Stimulated activated CD8-positive, alpha-beta memory T cell treated with anti-CD3 and anti-CD28 coated beads, Interleukin-4, amount 100 ng/mL, for 48 hours (primary cell): ENCODE data around the gene SCAMP3.
"Not testable (repeated sequence)": the region's sequence is repeated elsewhere in the genome, so short reads cannot be mapped to it uniquely, and the experiment has no call there.

ENCODE experiments used
- DNase-seq: peaks from one replicate; pipeline ENCODE4 v3.0.0-alpha.2; 2020

Gene SCAMP3

DNA sequence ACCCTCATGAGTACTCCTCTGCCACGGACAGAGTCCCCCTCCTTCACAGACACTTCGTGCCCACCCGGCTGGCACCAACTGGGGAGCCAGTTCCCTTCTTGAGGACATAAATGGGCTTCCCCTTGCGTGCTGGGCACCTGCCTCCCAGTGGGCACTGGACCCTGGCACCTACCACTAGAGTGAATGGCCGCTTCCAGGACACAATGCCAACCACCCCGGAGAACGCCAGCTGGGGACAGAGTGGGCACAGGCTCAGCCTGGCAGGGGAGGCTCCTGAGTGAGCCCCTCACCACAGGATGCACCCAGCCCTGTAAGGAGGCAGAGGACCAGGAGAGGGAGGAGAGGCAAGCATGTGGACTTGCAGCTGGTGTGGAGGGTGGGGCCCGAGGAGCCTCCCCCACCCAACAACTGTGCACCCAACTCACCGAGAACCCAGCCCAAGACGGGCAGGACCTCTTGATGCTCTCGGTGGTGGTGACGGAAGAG, 7.9 kb downstream of the SCAMP3 start:
- DNase-seq, result no peak

- no peak for DNase-seq
These were observed 8.4 kb downstream of the SCAMP3 start for GRCh38 chr1:155253797-155254196.

DNA sequence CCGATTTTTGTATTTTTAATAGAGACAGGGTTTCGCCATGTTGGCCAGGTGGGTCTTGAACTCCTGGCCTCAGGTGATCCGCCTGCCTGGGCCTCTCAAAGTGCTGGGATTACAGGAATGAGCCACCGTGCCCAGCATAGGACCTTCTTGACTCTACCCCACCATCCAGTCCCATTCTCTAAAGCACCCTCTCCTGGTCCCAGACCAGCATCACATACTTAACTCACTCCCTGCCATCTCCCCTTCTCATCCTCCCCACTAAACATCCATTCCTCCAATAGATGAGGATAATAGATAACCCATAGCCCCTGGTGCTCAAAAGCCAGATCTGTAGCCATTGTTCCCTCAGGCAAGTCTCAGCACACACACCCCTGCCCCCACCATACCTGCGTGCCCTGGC, 9.0 kb downstream of the SCAMP3 start:
- DNase-seq, result no peak

DNA sequence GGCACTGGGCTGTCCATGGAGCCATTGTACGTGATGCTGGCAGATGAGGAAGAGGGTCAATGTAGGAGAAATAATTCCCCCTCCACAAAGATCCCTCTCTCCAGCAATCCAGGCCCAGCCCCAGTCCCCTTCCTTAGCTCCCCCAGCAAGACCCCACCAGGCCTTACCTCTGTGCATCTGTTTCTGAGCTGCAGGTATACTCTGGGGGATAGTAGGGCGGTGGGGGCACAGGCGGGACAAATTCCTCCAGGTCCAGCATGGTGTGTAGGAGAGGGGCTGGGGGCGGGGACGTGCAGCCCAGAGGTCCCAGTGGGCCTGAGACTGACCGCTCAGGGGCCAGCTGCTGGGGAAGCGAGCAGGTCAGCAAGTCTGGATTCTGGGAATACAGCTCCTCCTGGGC, 10.6 kb downstream of the SCAMP3 start:
- DNase-seq, result no peak

DNA sequence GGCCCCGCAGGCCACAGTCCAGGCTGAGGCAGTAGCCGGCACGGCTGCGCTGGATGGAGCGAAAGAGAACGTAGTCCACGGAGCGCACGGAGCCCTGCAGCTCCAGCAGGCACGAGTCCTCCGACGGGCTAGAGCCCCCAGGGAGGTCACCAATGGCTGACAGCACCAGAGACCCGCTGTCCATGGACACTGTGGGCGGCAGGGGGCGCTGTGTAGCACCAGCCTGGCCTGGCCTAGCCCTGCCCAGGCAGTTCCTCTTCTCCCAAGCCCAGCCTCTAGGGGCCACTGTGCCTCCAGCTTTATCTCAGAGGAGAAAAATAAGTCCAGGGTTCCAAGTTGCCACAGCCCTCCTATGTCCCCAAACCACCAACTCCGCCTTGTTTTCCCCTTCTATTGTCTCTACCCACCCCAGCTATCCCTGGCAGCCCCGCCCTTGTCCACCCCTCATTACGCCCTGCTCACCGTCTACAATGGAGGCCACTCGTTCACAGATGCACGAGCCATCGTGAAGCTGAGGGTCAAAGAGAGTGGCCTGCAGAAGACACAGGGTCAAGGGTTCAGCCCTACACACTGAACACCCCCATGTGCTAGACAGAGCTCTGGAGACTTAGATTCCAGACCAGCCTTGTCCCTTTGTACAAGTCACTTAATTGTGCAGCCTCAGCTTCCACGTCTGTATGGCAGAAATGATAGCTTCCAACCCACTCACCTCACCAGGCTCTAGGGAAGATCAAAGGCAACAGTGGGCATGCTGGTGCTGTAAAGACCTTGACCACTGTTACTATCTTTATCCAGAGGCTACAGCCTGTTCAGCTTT, 11.3 kb downstream of the SCAMP3 start:
- peak; percentile 99 for DNase-seq

DNA sequence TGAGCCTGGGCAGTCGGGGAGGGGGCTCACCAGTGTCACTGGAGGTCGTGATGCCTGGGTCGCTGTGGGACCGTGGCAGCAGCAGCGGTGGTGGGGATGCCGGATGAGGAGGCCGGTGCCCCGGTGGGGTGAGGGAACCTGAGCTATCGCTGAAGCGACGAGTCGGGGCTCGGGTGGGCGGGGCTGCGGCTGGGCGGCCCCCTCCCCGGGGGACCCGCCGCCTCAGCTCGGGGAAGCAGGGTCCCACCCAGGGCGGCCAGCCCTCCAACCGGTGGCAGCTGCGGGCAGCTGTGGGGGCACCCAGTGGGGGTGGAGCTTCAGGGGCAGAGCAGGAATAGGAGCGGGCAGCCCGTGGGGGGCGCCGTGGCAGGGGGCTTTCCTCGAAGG, 11.9 kb downstream of the SCAMP3 start:
- no peak for DNase-seq

DNA sequence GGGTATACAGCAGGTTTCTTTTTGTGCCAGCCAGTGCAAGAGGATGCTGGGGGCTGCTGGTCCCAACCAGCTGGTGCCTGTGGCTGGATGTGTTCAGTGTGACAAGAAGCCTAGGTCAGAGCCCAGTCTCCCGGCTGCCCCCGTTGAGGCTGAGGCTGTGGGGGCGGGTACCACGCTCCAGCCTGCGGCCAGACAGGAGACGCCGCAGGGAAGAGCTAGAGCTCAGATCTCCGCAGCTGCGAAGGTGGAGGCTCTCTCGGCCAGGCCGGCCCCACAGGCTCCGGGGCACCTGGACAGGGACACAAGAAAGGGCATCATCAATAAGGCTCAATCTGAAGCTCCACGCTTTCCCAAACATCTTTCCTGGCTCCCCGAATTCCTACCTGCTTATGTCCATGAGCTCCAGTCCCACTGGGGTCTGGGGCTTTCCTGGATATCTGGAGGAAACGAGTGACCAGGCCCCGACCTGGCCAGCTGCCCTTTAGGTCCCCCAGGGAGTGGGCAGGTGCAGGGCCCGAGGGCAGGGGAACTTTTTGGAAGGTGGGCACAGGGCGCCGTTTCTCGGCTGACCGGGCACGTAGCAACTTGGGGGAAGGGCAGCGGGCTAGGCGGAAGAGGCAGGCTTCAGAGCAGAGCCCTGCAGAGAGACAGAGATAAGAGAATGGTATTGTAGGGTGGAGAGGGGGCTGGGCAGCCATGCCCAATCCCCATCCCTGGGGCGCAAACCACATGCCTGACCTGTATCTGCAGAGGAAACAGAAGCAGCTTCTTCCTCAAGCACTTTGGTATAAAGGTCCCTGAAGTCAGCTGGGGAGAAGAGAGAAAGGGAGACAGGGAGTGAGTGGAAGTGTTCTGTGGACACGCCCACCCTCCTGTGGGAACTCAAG, 14.2 kb downstream of the SCAMP3 start:
- DNase-seq, result no peak

DNA sequence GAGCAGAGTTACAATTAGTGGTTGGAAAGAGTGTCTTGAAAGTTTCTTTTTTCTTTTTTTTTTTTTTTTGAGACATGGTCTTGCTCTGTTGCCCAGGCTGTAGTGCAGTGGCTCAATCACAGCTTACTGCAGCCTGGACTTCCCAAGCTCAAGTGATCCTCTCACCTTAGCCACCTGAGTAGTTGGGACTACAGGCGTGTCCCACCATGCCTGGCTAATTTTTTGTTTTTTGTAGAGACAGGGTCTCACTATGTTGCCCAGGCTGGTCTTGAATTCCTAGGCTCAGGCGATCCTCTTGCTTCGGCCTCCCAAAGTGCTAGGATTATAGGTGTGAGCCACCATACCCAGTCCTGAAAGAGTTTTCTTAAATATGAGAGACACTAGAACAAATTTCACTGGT, 15.4 kb downstream of the SCAMP3 start:
- not testable (repeated sequence) for DNase-seq

DNA sequence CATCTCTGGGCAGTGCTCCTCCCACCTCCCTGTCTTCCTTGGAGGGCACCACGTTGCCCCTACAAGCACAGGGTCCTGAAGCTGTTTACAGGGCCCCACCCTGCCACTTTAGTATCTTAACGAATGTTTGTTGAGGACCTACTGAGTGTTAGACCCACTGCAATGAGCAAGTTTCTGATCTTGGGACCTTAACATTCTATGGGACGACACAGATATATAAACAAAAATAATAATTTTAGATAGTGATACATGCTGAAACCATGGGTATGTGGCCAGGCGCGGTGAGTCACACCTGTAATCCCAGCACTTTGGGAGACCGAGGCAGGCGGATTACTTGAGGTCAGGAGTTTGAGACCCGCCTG, 17.0 kb downstream of the SCAMP3 start:
- DNase-seq, result no peak

GRCh38 chr1:155244368-155245162, 17.6 kb downstream of the SCAMP3 start:
- peak; percentile 97 for DNase-seq

DNA sequence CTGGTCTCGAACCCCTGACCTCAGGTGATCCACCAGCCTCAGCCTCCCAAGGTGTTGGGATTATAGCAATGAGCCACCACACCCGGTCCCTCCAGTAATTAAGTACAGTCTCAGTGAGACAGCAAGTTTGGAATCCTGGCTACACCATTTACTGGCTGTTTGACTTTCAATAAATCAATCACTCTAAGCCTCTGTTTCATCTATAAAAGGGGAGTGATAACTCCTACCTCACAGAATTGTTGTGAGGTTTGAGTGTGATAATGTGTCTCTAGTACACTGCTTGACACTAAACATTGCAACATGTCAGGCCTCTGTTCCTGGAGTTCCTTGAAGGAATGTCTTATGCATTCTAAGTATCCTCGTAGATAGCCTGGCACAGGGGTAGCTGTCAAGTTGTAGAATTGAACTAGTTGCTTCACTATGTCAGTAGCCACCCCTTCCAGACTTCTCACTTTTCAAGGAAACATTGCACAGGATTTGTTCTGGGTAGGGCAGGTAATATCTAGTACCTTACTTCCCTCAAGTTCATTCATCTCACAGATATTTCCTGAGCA, 19.3 kb downstream of the SCAMP3 start:
- DNase-seq, result no peak

GRCh38 chr1:155241841-155242264, 20.3 kb downstream of the SCAMP3 start:
- DNase-seq, result no peak

DNA sequence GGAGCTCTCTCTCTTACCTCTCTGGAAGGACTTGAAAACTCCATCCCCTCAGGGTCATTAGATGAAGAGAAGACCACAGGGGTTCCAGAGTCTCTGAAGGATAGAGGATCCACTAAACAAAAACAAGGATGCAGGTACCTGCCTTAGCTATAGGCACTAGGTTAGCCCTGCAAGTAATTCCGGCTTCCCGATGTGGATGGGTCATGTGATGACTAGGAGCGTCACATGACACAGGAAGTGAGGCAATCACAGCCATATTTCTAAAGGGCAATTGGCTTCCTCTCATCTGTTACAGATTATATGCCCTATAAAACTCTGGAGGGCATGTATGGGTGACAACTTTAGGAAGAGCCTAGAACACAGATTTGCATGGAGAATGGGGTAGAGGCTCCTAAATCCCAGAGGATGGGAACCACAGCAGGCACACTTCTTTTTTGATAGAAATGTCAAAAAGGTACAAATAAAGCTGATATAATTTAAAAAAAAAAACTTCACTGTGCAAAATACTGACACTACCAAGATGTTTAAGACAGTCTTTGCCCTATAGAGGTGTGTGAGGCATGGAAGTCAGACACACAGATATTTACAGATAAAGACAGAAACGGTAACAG, 21.0 kb downstream of the SCAMP3 start:
- DNase-seq, result peak; percentile 75

DNA sequence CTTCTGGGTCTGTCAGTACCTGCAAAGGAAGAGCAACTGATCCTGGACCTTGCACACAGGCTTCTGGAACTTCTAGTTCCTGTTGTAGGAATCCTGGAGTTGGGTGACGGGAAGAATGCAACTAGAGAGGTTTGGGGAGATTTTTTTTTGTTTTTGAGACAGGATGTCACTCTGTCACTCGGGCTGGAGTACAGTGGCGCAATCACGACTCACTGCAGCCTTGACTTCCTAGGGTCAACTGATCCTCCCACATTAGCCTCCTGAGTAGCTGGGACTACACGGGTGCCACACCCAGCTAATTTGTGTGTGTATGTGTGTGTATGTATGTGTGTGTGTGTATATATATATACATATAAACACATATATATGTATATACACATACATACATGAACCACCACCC, 25.7 kb downstream of the SCAMP3 start:
- no peak for DNase-seq

- not testable (repeated sequence) for DNase-seq
These were observed 26.8 kb downstream of the SCAMP3 start for GRCh38 chr1:155235375-155235774.

GRCh38 chr1:155233502-155233901, 28.7 kb downstream of the SCAMP3 start:
- not testable (repeated sequence) for DNase-seq

- DNase-seq, result not testable (repeated sequence)
These were observed 29.9 kb downstream of the SCAMP3 start for GRCh38 chr1:155232001-155232978.

DNA sequence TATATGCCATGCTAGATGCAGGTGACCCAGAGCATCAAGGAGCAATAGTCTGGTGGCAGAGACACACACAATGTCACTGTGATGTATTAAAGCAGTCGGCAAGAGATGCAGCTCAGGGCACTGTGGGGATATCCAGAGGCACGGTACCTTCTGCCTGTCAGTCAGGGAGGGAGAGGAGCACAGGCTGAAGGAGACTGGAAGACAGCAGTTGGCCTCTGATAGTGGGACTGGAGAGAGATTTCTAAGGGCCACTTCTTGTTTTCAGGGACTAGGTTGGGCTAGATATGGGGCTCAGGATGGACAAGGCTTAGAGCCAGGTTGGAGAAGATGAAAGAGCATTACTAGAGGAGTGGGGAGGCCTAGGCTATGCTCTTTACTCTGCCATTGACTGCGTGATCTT, 30.9 kb downstream of the SCAMP3 start:
- not testable (repeated sequence) for DNase-seq

GRCh38 chr1:155228096-155228427, 34.1 kb downstream of the SCAMP3 start:
- DNase-seq, result no peak

GRCh38 chr1:155227261-155228095, 34.7 kb downstream of the SCAMP3 start:
- DNase-seq, result peak; percentile 99
